Measurements from ENCODE around the gene DHRS7. TPM values are rescaled to one million over a fixed set of nuclear protein-coding genes. Genes with fewer than 3 reads are reported as not detected.

DHRS7 gene
- total RNA-seq, 4 donors from 2014 or later, result 18.2 to 1,170 (median 337) TPM

- Histone ChIP-seq H3K36me3 (peaks cover 0 to 46% (median 0%) of the 10 kb centered on the region in 3 donors), H3K4me3 (no peak overlapping the region), H3K27me3 (no peaks in the 10 kb centered on the region), H3K4me1 (no peaks in the 10 kb centered on the region), H3K27ac (no peak overlapping the region), H3K9me3 (no peaks in the 10 kb centered on the region)
- TF ChIP-seq POLR2A (IDR thresholded peaks at IDR 0.05) (no peak), CTCF (IDR thresholded peaks at IDR 0.05) (no peak)
- DNase-seq, result no peak
These were observed 49.0 kb downstream of the DHRS7 start for GRCh38 chr14:60116181-60116580.

GRCh38 chr14:60114881-60115280 is 50.3 kb downstream of the DHRS7 start:
- Histone ChIP-seq H3K4me3 (no peak overlapping the region), H3K27ac (no peak overlapping the region), H3K9me3 (no peaks in the 10 kb centered on the region), H3K27me3 (no peaks in the 10 kb centered on the region), H3K4me1 (no peaks in the 10 kb centered on the region), H3K36me3 (peaks cover 0 to 40% (median 0%) of the 10 kb centered on the region in 3 donors)
- no peak for TF ChIP-seq POLR2A (IDR thresholded peaks at IDR 0.05)
- no peak for TF ChIP-seq CTCF (IDR thresholded peaks at IDR 0.05)
- no peak for DNase-seq

GRCh38 chr14:60111732-60112131 is 53.5 kb downstream of the DHRS7 start:
- TF ChIP-seq POLR2A (IDR thresholded peaks at IDR 0.05) (no peak), CTCF (IDR thresholded peaks at IDR 0.05) (no peak)
- Histone ChIP-seq H3K27me3 (no peaks in the 10 kb centered on the region), H3K9me3 (no peaks in the 10 kb centered on the region), H3K36me3 (peaks cover 0 to 11% (median 0%) of the 10 kb centered on the region in 3 donors), H3K27ac (no peak overlapping the region), H3K4me1 (no peaks in the 10 kb centered on the region), H3K4me3 (no peak overlapping the region)
- no peak for DNase-seq

GRCh38 chr14:60107477-60107876 is 57.7 kb downstream of the DHRS7 start:
- no peak overlapping the region for H3K4me3 ChIP-seq
- H3K36me3 ChIP-seq, result no peaks in the 10 kb centered on the region
- no peak for DNase-seq
- no peaks in the 10 kb centered on the region for H3K27me3 ChIP-seq
- H3K9me3 ChIP-seq, result no peaks in the 10 kb centered on the region
- TF ChIP-seq POLR2A (IDR thresholded peaks at IDR 0.05), result no peak
- TF ChIP-seq CTCF (IDR thresholded peaks at IDR 0.05), result no peak
- no peaks in the 10 kb centered on the region for H3K4me1 ChIP-seq
- H3K27ac ChIP-seq, result no peak overlapping the region

GRCh38 chr14:60106339-60106738 is 58.9 kb downstream of the DHRS7 start:
- DNase-seq, result no peak
- H3K9me3 ChIP-seq, result no peaks in the 10 kb centered on the region
- H3K4me1 ChIP-seq, result no peaks in the 10 kb centered on the region
- H3K27me3 ChIP-seq, result no peaks in the 10 kb centered on the region
- TF ChIP-seq CTCF (IDR thresholded peaks at IDR 0.05) (no peak), POLR2A (IDR thresholded peaks at IDR 0.05) (no peak)
- no peaks in the 10 kb centered on the region for H3K36me3 ChIP-seq
- H3K4me3 ChIP-seq, result no peak overlapping the region
- no peak overlapping the region for H3K27ac ChIP-seq

- peaks cover 0 to 6% (median 0%) of the 10 kb centered on the region in 3 donors for H3K36me3 ChIP-seq
- H3K4me1 ChIP-seq, result no peaks in the 10 kb centered on the region
- no peaks in the 10 kb centered on the region for H3K27me3 ChIP-seq
- H3K4me3 ChIP-seq, result no peak overlapping the region
- H3K9me3 ChIP-seq, result no peaks in the 10 kb centered on the region
- H3K27ac ChIP-seq, result no peak overlapping the region
- no peak for DNase-seq
- TF ChIP-seq POLR2A (IDR thresholded peaks at IDR 0.05) (no peak), CTCF (IDR thresholded peaks at IDR 0.05) (no peak)
These were observed 62.8 kb downstream of the DHRS7 start for GRCh38 chr14:60102389-60102788.

Measured in Peyer's patch (tissue), 4 donors.